ENCODE data around the gene OR6B3. TPM values are rescaled to one million over a fixed set of nuclear protein-coding genes. Genes with fewer than 3 reads are reported as not detected.

OR6B3 gene
- total and polyA plus RNA-seq, 9 of the 15 experiments (the other 6 are each of a cell fraction or from before 2014, with no cell fraction given) = not detected

GRCh38 chr2:240043279-240043989, 9.9 kb downstream of the OR6B3 start:
- POLR2A ChIA-PET = interaction anchor here (0.6 kb wide), 1 partner anchor 109 kb away, joined by 3 read pairs; no protein-coding TSS in a partner anchor
- no peaks in the 10 kb centered on the region for H4K20me1 ChIP-seq (replicated peaks; ENCODE audit: control insufficient read depth, insufficient read depth, low read length)
- no TSS peak for BruUV-seq (replicated peaks)
- FAIRE-seq (no peak), ATAC-seq (no peak), DNase-seq (ENCODE audit: extremely low read depth in 1 of 4, low spot score in 3 of 4) (no peak)
- peaks cover 14 to 48% of the 10 kb centered on the region in 2 experiments; a peak in 3 of 5 replicates for H3K27me3 ChIP-seq (ENCODE audit: control insufficient read depth in 2 of 2, insufficient read depth in 2 of 2, low read length in 2 of 2)
- WGBS (ENCODE audit: insufficient coverage, low coverage, missing lambda C conversion rate) = 2% methylated on average over 14 of the region's 21 CpGs
- no peaks in the 10 kb centered on the region for H3K9me3 ChIP-seq (replicated peaks; ENCODE audit: control insufficient read depth, insufficient read depth, low read depth, low read length)
- H3K36me3 ChIP-seq (ENCODE audit: control insufficient read depth, insufficient read depth, low read length) = no peaks in the 10 kb centered on the region
- H3K4me2 ChIP-seq (ENCODE audit: insufficient read depth, low read length) = no peak overlapping the region
- intact Hi-C loops (cut with micrococcal nuclease) (no loop called here), in situ Hi-C loops (cut with MboI) (no loop called here)
- CTCF ChIA-PET (ENCODE audit: low intra/inter-chr PET ratio) = no interaction called here
- no peak overlapping the region for H3K9ac ChIP-seq (ENCODE audit: insufficient read depth in 1 of 2, low read depth in 2 of 2, low read length in 2 of 2)
- no peak overlapping the region for H3K4me3 ChIP-seq
- no peaks in the 10 kb centered on the region for H3K9me1 ChIP-seq (ENCODE audit: control insufficient read depth, insufficient read depth, low read length)
- H3K79me2 ChIP-seq (ENCODE audit: control insufficient read depth, insufficient read depth, low read length) = no peaks in the 10 kb centered on the region
- no peak overlapping the region for H3K27ac ChIP-seq (ENCODE audit: extremely low read depth, low read depth, low read length)
- TF ChIP-seq, protein P1, sequence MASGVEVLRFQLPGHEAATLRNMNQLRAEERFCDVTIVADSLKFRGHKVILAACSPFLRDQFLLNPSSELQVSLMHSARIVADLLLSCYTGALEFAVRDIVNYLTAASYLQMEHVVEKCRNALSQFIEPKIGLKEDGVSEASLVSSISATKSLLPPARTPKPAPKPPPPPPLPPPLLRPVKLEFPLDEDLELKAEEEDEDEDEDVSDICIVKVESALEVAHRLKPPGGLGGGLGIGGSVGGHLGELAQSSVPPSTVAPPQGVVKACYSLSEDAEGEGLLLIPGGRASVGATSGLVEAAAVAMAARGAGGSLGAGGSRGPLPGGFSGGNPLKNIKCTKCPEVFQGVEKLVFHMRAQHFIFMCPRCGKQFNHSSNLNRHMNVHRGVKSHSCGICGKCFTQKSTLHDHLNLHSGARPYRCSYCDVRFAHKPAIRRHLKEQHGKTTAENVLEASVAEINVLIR (CRISPR knock-in tag; IDR thresholded peaks at IDR 0.05) = no peak
- TF ChIP-seq ZNF133 (CRISPR knock-in tag; IDR thresholded peaks at IDR 0.05) (no peak), ZNF23 (CRISPR knock-in tag; IDR thresholded peaks at IDR 0.05) (no peak), CHCHD3 (CRISPR knock-in tag; IDR thresholded peaks at IDR 0.05) (no peak), SRF (CRISPR knock-in tag; IDR thresholded peaks at IDR 0.05) (no peak), U2AF2 (optimal IDR thresholded peaks at IDR 0.05; ENCODE audit: low read depth, low read length) (no peak), ARNT (IDR thresholded peaks at IDR 0.05) (no peak), RBM14 (IDR thresholded peaks at IDR 0.05; ENCODE audit: borderline replicate concordance, insufficient read depth, low read depth, low read length) (no peak)
- H2AFZ ChIP-seq (ENCODE audit: low read depth, low read length) = no peak overlapping the region
- H3K4me1 ChIP-seq (replicated peaks in 1 of 2; ENCODE audit: control insufficient read depth in 2 of 2, insufficient read depth in 2 of 2, low read length in 2 of 2) = no peaks in the 10 kb centered on the region
